CD4-positive, alpha-beta T cell treated with Interleukin-17A for 1 hour (primary cell): ENCODE data around the gene HEATR5A.
"Not testable (repeated sequence)": the region's sequence is repeated elsewhere in the genome, so short reads cannot be mapped to it uniquely, and the experiment has no call there.

Experiments
- DNase-seq: peaks from one replicate; pipeline ENCODE4 v3.0.0-alpha.2; 2020

HEATR5A gene

DNA sequence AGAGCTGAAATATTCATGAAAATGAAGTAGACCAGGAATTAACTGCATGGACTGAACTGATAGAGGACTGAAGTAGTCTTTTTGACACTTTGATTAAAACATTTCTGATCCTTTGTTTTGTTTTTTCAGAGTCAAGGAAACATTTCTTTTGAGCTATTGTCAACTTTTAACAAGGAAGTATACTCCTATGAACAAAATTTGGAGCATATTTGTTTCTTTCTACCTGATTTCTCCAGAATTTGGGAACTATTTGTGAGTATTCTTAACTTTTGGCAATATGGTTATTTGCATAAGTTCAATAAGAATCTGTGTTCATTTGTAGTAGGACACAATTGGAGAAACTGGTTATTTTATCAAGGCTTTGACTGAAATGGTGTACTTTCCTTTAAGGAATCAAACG lies 141.5 kb downstream of the HEATR5A start:
- no peak for DNase-seq

DNA sequence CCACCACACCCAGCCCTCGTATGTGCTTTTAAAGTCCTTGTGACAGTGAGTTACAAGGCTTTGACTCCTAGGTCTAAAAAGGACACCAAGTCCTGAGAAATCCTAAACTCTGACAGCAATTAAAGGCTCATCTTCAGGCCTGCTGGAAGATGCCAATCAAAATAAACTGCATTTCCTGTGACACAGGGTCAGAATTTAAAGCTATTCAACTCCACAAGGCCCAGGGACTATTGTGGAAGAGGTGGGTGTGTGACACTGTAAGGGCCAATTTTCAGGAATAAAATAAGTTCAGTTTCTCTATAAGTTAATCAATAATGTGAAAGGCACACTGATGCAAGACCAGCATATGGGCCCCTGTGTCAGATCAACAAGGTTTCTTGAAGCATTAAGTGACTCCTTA lies 143.3 kb downstream of the HEATR5A start:
- DNase-seq: no peak

DNA sequence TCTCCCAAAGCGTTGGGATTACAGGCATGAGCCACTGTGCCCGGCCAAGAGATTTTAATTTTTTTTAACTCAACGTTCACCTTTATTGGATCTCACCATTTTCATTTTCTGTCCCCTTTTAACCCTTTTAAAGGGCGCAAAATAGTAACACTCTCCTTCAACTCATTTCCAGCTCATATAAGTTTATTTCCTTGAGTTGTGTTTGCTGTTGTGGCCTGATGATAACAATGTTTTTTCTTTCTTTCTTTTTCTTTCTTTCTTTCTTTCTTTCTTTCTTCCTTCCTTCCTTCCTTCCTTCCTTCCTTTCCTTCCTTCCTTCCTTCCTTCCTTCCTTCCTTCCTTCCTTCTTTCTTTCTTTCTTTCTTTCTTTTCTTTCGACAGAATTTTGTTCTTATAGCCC lies 143.9 kb downstream of the HEATR5A start:
- DNase-seq: not testable (repeated sequence)

DNA sequence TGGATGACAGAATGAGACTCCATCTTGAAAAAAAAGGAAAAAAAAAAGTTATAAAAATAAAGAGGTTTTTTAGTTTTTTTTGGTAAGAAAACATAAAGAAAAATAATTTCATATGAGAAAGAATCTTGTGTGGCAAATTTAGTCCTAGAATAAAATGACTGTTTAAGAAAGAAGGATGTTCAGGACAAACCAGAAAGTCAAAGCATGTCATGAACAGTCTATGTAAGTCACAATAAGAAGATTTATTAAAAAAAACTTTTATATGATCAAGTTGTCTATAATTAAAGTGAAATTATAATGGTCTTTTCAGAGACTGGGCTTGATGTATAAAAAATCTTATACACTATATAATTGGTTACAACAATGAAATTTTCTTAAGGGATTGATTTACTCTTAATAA lies 144.6 kb downstream of the HEATR5A start:
- DNase-seq: no peak

DNA sequence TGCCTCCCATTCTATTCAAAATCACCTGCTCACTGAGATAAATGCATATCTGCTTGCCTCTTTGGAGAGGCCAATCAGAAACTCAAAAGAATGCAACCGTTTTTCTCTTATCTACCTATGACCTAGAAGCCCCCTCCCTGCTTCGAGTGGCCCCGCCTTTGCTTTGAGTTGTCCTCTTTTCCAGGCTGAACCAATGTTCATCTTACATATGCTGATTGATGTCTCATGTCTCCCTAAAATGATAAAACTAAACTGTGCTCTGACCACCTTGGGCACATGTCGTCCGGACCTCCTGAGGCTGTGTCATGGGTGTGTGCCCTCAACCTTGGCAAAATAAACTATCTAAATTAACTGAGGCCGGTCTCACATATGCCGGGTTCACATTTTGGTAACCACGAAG lies 148.7 kb downstream of the HEATR5A start:
- no peak for DNase-seq

DNA sequence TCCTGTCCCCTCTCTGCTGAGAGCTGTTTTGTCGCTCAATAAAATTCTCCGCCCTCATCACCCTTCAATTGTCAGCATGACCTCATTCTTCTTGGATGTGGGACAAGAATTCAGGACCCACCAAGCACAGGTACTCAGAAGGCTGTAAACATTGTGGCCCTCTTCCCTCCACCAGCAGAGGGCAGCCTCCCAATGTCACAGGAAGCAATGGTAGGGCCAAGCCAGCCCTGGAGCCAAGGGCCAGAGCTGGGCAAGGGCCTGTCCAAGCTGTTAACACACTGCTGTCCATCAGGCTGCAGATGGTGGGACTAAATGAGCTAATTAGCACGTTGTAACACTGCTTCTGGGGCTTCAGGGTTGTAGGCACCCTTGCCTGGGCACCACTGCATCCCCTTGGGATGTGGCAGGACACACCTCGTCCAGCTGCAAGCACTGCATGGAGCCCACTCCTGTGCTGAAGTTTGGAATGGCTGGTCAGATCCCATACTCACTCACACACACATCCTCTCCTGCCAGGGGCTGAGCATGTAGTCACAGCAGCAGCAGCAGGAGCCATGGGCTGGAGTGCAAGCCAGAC lies 150.1 kb downstream of the HEATR5A start:
- no peak for DNase-seq

DNA sequence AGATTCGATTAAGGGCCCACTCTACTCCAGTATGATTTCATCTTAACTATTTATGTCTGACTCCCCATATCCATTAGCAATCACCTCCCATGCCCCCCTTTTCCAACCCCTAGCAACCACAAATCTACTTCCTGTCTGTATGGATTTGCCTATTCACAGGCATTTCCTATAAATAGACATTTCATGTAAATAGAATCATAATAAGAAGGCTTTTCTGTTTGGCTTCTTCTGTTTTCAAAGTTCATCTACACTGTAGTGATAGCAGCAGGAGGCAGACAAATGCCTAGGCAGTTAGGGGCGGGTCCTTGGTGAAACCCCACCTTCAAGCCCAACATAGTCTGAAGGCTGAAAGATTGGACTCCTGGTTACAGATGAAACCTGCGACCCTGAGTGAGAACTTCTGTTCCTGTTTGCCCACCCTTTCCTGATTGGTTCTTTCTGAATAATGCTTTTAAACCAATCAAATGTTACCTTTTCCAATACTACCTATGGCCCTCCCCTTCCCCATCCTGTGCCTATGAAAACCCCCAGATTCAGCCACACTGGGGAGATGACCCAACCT lies 150.6 kb downstream of the HEATR5A start:
- no peak for DNase-seq

DNA sequence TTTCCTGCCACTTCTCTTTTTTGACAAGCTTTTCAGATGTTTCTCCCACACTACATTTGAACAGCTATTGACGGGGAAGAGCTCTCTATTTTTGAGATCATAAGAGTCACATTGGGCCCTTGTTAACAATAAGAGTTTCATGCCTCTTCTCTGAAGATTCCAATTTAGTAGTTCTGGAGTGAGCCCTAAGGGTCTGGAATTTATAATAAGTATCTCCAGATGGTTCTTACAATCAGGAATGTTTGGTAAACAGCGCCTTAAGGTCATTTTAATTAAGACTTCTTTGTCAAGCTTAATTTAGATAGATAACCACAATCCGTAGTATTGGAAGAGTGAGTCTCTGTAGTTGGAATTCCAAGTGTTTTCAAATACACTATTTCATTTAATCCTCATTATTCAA lies 152.1 kb downstream of the HEATR5A start:
- DNase-seq: no peak

DNA sequence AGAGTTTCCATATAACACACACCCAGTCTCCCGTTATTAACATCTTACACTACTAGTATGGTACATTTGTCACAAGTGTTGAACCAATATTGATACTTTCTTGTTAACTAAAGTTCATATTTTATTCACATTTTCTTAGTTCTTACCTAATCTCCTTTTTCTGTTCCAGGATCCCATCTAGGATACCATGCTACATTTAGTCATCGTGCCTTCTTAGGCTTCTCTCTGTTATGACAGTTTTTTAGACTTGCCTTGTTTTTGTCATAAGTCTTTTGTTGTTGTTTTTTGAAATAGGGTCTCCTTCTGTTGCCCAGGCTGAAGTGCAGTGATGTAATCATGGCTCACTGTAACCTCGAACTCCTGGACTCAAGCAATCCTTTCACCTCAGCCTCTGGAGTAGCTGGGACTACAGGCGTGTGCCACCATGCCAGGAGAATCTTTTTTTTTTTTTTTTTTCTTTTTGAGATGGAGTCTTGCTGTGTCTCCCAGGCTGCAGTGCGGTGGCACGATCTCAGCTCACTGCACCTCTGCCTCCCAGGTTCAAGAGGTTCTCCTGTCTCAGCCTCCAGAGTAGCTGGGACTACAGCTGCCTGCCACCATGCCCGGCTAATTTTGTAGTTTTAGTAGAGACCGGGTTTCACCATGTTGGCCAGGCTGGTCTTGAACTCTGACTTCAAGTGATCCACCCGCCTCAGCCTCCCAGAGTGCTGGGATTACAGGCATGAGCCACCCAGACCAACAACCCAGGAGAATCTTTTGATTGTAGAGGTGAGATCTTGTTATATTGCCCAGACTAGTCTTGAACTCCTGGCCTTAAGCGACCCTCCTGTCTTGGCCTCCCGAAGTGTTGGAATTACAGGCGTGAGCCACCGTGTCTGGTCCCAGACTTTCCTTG lies 153.7 kb downstream of the HEATR5A start:
- DNase-seq: no peak

DNA sequence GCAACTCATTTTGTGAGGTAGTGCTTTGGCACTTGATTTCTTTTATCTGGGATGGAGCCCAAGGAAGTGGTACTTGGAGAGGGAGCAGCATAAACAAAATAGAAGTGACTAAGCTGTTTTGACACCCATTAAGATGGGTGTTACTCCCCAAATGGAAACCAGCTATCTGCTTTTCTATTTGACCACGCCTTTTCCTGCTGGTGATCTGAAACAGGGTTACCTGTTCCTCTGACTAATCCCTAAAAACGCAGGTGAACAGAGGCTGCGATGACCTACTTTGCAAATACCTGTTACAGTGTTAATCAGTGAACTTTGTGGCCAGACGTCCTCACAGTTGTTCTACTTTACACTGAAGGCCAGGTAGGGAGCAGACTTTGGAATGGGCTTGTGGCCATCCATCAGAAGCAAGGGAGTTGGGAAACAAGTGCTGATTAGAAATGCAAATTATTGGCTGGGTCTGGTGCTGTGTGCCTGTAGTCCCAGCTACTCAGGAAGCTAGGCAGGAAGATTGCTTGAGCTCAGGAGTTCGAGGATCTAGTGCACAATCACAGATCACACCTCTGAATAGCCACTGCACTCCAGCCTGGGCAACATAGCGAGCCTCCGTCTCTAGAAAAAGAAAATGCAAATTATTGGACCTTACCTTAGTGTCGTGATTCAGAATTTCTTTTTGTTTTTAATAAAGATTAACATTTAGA lies 154.5 kb downstream of the HEATR5A start:
- DNase-seq: no peak

DNA sequence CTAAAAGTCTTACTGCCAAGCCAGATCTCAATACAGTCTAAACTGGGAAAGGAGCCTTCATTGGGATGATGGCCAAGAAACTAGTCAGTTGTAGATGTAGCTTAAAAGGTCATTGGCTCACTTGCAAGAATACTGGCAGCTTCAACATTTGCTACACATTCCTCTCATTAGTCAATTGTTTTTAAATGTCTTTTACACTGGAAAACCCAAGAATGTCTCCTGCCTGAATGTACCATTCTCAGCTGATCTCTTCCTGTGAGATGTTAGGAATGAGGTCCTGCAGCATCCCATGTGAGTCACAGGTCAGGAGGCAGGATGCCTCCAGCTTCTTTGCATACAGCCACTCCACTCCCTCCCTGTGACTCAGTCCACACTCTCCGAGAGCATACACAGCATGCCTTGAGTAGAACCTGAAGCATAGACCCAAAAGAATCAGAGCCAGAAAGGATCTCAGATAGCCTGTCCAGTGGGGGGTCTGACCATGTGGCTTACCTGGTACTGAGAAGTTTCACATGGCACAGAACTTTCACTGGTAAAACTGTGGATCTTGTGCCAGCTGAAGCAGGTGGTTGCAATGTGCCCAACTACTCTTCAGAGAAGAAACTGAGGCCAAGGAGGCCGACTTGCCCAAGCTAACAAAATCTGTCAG lies 156.7 kb downstream of the HEATR5A start:
- DNase-seq: no peak

DNA sequence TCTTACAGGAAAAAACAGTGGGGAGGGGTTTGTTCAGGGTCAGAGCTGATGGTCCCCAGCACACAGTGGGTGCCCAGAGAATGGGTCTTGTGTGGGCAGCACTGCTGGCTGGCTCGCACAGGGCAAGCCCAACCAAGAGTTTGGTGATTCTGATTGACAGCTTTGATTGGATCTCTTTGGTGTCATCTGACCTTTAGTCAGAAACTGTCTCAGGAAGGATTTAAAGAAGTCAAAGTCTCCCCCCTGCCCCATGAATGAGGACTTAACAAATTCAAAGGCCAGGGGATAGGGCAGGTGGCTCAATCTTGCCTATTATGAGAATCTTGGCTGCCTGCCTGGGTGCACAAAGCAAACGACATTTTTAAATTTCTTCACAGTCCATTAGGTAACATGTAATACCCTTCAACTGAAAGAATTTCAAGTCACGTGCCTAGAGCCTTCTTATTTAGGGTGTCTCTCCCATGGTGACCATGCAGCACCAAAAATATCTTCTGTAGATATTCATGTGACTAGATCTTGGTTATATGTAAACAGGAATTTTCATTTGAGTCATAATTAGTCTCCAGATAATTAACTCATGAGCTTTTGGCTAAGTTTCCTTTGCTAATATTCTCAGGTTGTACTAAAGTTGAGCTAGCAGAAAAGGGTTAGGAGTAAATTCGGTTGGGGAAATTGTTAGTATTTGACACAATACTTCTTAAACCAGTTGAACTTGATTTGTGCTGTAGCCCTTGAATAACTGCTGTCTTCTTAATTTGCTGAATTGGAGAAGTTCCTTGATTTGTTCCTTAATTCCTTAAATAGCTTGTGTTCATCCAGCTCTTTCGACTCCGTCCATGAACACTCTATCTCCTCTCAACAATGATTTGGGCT lies 158.3 kb downstream of the HEATR5A start:
- DNase-seq: no peak

DNA sequence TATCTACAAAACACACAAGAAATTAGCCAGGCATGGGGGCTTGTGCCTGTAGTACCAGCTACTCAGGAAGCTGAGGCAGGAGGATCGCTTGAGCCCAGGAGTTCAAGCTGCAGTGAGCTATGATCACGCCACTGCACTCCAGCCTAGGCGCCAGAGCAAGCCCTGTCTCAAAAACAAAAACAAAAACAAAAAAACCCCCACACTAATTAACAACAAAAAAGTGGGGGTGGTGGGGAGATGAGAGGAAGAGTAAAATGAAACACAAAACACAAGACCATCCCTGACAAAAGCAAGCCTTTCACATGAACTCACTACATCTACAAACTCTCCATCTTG lies 158.9 kb downstream of the HEATR5A start:
- no peak for DNase-seq

DNA sequence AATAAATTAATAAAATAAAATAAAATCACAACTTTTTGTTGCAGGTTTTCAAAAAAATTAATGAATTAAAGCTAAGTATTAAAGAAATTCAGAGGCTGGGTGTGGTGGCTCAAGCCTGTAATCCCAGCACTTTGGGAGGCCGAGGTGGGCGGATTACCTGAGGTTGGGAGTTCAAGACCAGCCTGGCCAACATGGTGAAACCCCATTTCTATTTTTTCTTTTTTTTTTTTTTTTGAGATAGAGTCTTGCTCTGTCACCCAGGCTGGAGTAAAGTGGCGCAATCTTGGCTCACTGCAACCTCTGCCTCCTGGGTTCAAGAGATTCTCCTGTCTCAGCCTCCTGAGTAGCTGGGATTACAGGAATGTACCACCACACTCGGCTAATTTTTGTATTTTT lies 161.3 kb downstream of the HEATR5A start:
- DNase-seq: not testable (repeated sequence)

DNA sequence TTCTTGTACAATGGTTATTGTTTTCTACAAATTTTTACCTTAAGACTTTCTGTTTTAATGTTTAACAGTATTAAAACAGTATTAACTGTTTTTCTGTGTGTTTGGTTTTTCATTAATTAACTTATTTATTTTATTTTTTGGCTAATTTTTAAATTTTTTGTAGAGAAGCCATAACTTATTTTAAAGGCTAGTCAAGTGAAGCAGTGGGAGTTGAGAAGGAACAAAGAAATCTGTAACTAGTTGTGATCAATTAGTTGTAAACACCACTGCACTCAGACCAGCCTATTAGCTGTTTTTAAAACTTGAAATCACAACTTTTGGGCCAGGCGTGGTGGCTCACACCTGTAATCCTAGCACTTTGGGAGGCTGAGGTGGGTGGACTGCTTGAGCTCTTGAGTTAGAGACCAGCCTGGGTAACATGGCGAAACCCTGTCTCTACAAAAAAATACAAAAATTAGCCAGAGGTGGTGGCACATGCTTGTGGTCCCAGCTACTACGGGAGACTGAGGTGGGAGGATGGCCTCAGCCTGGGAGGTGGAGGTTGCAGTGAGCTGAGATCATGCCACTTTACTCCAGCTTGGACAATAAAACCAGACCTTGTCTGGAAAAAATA lies 161.8 kb downstream of the HEATR5A start:
- no peak for DNase-seq

DNA sequence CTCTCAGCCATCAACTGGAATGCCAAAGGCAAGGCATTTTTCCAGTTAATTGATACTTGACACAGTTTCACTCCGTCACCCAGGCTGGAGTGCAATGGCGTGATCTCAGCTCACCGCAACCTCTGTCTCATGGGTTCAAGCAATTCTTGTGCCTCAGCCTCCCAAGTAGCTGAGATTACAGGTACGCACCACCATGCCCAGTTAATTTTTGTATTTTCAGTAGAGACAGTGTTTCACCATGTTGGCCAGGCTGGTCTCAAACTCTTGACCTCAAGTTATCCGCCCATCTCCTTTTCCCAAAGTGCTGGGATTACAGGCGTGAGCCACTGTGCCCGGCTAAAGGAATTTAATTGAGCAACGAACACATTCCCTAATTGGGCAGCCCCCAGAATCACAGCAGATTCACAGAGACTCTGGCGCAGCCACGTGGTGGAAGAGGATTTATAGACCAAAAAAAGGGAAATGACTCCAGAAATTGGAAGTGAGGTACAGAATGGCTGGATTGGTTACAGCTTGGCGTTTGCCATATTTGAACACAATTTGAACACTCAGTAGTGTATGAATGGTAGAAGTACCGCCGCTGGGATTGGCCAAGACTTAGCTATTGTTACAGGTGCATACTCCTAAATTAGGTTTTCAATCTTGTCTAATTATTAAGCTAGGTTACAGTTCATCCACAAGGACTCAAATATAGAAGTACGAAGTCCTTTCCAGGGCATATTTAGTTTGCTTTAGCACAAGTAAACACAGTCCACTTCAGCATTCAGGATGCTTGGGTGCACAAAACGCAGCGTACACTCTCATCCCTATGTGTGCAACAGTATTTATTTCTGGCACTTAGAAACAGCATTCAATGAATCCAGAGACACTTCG lies 162.6 kb downstream of the HEATR5A start:
- DNase-seq: not testable (repeated sequence)

DNA sequence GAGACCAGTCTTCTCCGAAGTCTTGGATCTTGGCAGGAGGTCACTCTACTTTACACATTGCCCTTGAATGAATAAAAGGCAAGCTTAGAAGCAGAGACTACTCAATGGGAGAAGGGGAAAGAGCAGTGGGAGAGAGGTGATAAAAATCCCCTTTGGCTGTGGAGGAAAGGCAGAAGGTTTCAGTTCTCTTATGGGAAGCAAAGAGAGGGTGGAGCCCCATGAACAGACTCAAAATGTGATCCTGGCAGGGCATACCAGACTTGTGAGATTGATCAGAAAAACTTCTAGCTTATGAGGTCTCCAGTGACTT lies 163.2 kb downstream of the HEATR5A start:
- no peak for DNase-seq

DNA sequence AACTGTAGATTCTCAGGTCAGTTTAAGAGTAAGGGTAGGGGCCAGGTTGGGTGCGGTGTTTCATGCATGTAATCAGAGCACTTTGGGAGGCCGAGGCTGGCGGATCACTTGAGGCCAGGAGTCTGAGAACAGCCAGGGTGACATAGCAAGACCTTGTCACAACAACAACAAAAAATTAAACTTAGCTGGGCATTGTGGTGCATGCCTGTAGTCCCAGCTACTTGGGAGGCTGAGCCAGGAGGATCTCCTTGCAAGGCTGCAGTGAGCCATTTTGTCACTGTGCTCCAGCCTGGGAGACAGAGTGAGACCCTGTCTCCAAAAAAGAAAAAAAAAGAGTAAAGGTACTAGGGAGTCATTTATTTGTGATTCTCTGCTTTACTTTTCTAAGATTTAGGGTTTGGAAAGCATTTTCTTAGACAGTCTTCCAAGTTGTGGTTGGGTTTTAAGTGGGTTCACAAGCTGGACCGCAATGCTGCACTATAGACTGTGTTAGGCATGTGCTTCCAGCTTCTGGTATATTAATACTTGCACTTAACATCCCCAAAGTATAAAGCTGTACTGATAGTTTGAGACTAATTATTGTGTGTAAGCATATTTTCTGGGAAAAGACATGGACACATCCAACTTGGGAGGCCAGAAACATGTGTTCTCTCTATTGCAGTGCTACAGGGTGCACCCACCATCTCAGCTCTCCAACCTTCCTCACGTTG lies 163.7 kb downstream of the HEATR5A start:
- DNase-seq: no peak

DNA sequence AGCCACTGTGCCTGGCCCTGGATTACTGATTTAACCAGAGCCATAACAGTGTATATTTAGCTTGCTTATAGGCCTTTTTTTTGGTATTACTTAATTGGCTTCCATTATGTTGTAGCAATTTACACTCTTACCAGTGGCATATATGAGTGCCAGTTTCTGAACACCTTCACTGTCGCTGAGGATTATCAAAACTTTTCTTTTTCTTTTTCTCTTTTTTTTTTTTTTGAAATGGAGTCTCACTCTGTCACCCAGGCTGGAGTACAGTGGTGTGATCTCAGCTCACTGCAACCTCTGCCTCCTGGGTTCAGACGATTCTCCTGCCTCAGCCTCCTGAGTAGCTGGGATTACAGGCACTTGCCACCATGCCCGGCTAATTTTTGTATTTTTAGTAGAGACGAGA lies 164.4 kb downstream of the HEATR5A start:
- DNase-seq: not testable (repeated sequence)

DNA sequence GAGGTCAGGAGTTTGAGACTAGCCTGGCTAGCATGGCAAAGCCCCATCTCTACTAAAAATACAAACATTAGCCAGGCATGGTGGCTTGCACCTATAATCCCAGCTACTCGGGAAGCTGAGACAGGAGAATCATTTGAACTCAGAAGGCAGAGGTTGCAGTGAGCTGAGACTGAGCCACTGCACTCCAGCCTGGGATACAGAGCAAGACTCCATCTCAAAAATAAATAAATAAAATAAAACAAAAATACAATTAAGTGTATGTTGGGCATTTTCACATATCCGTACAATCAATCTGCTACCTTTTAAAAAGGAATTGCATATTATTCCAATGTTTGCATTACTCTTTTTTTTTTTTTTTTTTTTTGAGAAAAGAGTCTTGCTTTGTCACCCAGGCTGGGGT lies 165.1 kb downstream of the HEATR5A start:
- DNase-seq: no peak
